VCaP (cell line): ENCODE measurements around the gene GMPS.

Experiments used
- H3K27ac ChIP-seq: fragments of 450-650 bp; 2 replicates; pipeline ENCODE4 v1.5.1; 2017
- TF ChIP-seq, protein P1 (sequence below): fragments of 450-650 bp; conservative IDR thresholded peaks from 2 replicates; pipeline ENCODE4 v1.5.1; 2017; ENCODE audit warnings: mild to moderate bottlenecking, moderate library complexity

Gene GMPS

DNA sequence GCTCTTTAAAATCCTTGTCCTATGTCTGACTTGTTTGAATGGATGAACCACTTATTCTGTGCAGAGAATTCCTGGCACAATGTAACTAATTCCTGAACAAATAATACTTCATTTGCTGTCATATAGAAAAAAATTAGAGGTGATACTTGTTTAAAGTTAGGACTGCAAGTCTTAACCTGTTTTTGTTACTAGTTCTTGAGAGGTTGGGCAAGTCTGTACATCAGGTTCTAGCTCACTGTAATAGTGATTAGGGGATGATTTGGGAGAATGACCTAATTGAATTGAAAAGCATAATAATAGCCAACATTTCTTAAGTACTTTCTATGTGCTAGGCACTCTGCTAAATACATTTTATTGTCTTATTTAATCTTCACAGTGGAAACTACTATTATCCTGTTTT, 49.3 kb downstream of the GMPS start:
- TF ChIP-seq, protein P1, sequence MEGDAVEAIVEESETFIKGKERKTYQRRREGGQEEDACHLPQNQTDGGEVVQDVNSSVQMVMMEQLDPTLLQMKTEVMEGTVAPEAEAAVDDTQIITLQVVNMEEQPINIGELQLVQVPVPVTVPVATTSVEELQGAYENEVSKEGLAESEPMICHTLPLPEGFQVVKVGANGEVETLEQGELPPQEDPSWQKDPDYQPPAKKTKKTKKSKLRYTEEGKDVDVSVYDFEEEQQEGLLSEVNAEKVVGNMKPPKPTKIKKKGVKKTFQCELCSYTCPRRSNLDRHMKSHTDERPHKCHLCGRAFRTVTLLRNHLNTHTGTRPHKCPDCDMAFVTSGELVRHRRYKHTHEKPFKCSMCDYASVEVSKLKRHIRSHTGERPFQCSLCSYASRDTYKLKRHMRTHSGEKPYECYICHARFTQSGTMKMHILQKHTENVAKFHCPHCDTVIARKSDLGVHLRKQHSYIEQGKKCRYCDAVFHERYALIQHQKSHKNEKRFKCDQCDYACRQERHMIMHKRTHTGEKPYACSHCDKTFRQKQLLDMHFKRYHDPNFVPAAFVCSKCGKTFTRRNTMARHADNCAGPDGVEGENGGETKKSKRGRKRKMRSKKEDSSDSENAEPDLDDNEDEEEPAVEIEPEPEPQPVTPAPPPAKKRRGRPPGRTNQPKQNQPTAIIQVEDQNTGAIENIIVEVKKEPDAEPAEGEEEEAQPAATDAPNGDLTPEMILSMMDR: no peak
- H3K27ac ChIP-seq: no peak overlapping the region

DNA sequence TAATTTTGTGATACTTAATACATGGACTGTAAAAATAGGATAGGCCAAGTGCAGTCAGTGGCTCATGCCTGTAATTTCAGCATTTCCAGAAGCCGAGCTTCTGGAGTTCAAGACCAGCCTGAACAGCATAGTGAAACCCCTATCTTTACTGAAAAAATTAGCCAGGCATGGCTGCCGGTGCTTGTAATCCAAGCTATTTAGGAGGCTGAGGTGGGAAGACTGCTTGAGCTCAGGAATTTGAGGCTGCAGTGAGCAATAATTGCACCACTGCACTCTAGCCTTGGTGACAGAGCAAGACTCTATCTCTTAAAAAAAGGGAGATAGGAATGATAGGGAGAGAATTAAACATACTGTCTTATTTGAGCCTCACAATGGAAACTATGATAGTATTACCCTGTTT, 51.0 kb downstream of the GMPS start:
- TF ChIP-seq, protein P1: no peak
- no peak overlapping the region for H3K27ac ChIP-seq

DNA sequence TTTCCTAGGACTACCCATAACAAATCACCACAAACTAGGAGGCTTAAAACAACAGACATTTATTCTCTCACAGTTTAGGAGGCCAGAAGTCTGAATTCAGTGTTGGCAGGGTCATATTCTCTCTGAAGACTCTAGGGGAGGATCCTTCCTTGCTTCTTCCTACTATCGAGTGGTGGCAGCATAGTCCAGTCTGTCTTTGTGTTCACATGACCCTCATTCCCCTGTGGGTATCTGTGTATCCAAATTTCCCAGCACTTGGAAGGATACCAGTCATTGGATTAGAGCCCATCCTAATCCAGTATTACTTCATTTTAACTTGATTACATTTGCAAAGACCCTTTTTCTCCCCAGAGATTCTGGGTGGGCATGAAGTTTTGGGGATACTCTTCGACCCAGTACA, 63.8 kb downstream of the GMPS start:
- TF ChIP-seq, protein P1: no peak
- no peak overlapping the region for H3K27ac ChIP-seq

DNA sequence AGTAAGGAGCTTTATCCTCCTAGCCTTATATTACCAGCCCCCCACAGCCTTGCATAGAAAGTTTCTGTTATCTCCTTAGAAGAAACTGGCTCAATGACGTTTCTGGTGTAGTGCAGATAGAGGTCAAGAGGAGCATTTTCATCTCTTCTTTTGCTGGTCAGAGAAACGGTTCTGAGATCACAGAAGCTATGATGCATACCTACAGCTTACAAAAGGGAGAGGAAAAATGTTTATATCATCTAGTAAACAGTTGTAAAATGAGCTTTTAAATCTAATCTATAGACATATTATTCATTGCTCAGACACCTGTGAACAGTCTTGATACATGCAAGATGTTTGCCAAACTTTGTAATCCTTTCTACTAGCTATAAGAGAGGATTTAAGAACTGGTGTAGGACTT, 68.0 kb downstream of the GMPS start:
- TF ChIP-seq, protein P1: no peak
- no peak overlapping the region for H3K27ac ChIP-seq

DNA sequence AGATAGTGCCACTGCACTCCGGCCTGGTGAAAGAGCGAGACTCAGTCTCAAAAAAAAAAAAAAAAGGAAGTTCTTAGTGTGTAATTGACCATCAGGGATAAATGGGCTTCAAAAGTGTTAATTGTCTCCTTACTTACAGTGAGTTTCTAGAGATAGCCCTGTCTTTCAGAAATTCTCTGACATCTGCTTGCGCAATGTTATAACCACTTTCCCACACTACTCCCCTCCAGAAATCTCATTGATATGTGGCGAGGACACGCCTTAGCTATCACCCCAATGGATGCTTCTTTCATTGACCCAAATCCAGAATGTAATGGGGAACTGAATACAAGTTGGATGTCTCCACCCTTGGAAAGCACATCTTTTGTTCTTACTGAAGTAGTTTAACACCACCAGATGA, 70.9 kb downstream of the GMPS start:
- TF ChIP-seq, protein P1: no peak

DNA sequence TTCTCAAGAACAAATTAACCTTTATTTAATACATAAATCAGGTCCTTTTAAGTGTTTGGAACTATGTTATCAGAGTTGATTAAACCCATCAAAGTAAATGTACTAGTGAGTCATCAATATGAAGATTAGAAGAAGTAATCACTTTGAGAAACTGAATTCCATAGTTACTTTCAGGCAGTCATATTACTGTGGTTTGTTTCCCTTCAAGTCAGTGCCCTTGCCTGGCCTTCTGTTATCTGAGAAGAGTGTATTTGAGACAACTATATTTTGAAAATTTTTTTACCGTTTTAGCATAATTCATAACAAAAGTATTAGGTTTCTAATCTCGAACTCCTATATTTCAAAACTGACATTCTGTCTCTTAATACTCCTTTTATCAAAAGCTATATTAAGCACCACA, 73.6 kb downstream of the GMPS start:
- no peak overlapping the region for H3K27ac ChIP-seq
- TF ChIP-seq, protein P1: no peak

More for the DNA sequence above, 70.9 kb downstream of the GMPS start:
- H3K27ac ChIP-seq: no peak overlapping the region

DNA sequence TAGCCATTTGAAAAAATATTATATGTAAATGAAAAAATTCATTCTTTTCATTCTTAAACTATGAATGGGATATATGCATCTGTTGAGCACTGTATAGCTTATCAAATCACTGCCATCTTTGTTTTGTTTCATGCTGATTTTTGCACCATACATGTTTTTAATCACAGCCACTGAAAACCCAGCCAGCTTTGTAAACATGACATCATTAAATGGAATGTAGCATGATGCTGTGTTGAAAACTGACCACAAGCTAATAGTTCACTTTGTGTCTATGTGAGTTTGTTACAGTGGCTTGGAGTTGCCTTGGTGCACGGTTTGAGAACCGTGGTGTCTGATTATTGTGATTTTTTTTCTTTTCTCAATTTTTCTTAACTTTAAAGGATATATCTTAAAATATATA, 75.7 kb downstream of the GMPS start:
- no peak overlapping the region for H3K27ac ChIP-seq

More for the DNA sequence above, 75.7 kb downstream of the GMPS start:
- TF ChIP-seq, protein P1: no peak
